Measurements from ENCODE around the gene UFSP2.

DNA sequence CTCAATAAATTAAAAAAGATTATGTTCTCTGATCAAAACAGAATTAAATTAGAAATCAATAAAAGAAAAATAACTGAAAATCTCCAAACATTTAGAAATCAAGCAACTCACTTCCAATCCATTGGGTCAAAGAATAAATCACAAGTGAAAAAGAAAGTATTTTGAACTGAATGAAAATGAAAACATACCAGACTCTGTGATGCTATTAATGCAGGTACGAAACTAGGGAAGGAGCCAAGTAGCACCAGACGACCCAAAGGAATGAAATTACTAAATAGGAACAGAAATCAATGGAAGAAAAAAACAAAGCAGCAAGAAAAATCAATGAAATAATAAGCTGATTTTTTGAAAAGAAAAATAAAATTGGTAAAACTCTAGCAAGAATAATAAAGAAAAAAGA, 30.4 kb upstream of the UFSP2 start:
- TF ChIP-seq, protein P1, sequence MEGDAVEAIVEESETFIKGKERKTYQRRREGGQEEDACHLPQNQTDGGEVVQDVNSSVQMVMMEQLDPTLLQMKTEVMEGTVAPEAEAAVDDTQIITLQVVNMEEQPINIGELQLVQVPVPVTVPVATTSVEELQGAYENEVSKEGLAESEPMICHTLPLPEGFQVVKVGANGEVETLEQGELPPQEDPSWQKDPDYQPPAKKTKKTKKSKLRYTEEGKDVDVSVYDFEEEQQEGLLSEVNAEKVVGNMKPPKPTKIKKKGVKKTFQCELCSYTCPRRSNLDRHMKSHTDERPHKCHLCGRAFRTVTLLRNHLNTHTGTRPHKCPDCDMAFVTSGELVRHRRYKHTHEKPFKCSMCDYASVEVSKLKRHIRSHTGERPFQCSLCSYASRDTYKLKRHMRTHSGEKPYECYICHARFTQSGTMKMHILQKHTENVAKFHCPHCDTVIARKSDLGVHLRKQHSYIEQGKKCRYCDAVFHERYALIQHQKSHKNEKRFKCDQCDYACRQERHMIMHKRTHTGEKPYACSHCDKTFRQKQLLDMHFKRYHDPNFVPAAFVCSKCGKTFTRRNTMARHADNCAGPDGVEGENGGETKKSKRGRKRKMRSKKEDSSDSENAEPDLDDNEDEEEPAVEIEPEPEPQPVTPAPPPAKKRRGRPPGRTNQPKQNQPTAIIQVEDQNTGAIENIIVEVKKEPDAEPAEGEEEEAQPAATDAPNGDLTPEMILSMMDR (IDR thresholded peaks at IDR 0.05), result no peak
- TF ChIP-seq POLR2A (IDR thresholded peaks at IDR 0.05), result no peak
